Measurements from ENCODE around the gene GLS.
"Not testable (repeated sequence)": the region's sequence is repeated elsewhere in the genome, so short reads cannot be mapped to it uniquely, and the experiment has no call there.

The GLS gene

GRCh38 chr2:190863946-190864345 is 16.7 kb upstream of the GLS start:
- no peak for TF ChIP-seq CTCF (IDR thresholded peaks at IDR 0.05; ENCODE audit: insufficient read depth, missing control alignments)
- no peak for FAIRE-seq
- no peak for DNase-seq (ENCODE audit: insufficient read length, low spot score)

GRCh38 chr2:190864375-190864774 is 16.2 kb upstream of the GLS start:
- FAIRE-seq = no peak
- no peak for TF ChIP-seq CTCF (IDR thresholded peaks at IDR 0.05; ENCODE audit: insufficient read depth, missing control alignments)
- no peak for DNase-seq (ENCODE audit: insufficient read length, low spot score)

- no peak for TF ChIP-seq CTCF (IDR thresholded peaks at IDR 0.05; ENCODE audit: insufficient read depth, missing control alignments)
- FAIRE-seq (no peak), DNase-seq (ENCODE audit: insufficient read length, low spot score) (no peak)
Observed at GRCh38 chr2:190867212-190867611, 13.4 kb upstream of the GLS start.

GRCh38 chr2:190867832-190868231 is 12.8 kb upstream of the GLS start:
- TF ChIP-seq CTCF (IDR thresholded peaks at IDR 0.05; ENCODE audit: insufficient read depth, missing control alignments) = no peak
- no peak for FAIRE-seq
- DNase-seq (ENCODE audit: insufficient read length, low spot score) = no peak

GRCh38 chr2:190869721-190870120 is 10.9 kb upstream of the GLS start:
- TF ChIP-seq CTCF (IDR thresholded peaks at IDR 0.05; ENCODE audit: insufficient read depth, missing control alignments) = no peak
- DNase-seq (ENCODE audit: insufficient read length, low spot score) = no peak
- no peak for FAIRE-seq

GRCh38 chr2:190873451-190873850 is 7.2 kb upstream of the GLS start:
- DNase-seq (ENCODE audit: insufficient read length, low spot score); FAIRE-seq: not testable (repeated sequence)

- FAIRE-seq (no peak), DNase-seq (ENCODE audit: insufficient read length, low spot score) (no peak)
- no peak for TF ChIP-seq CTCF (IDR thresholded peaks at IDR 0.05; ENCODE audit: insufficient read depth, missing control alignments)
Observed at GRCh38 chr2:190875891-190876290, 4.7 kb upstream of the GLS start.

- no peak for TF ChIP-seq CTCF (IDR thresholded peaks at IDR 0.05; ENCODE audit: insufficient read depth, missing control alignments)
- DNase-seq (ENCODE audit: insufficient read length, low spot score) = no peak
- no peak for FAIRE-seq
Observed at GRCh38 chr2:190876631-190877030, 4.0 kb upstream of the GLS start.
